ENCODE results near the gene INTS13. TPM values are rescaled to one million over a fixed set of nuclear protein-coding genes. Genes with fewer than 3 reads are reported as not detected.

Gene INTS13
- total and polyA plus RNA-seq, 2 donors (not counting 3 experiments of a cell fraction or from before 2014, with no cell fraction given) = 8.7 to 35.9 TPM

DNA sequence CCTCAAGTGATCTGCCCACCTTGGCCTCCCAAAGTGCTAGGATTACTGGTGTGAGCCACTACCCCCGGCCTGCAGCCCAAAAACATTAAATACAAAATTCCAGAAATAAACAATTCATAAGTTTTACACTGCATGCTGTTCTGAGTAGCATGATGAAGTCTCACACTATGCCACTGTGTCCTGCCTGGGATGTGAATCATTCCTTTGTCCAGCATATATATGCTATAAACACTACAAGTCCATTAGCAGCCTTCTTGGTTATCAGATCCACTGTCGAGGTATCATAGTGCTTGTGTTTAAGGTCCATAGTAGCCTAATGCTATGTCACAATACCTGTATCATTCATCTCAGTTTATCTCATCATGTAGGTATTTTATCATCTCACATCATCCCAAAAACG is 15.9 kb downstream of the INTS13 start:
- no peak for FAIRE-seq
- Histone ChIP-seq H4K20me1 (replicated peaks; ENCODE audit: control insufficient read depth, extremely low read depth, insufficient read depth, low read length) (no peaks in the 10 kb centered on the region), H3K9ac (replicated peaks; ENCODE audit: extremely low read depth, insufficient read depth, low read length) (no peak overlapping the region), H3K4me3 (replicated peaks in 1 of 3; ENCODE audit: insufficient read depth in 1 of 3, low read depth in 1 of 3, low read length in 3 of 3) (no peak overlapping the region), H3K27me3 (ENCODE audit: control insufficient read depth in 2 of 2, insufficient read depth in 2 of 2, low read length in 2 of 2) (no peaks in the 10 kb centered on the region), H3K4me1 (ENCODE audit: control insufficient read depth, extremely low read depth, insufficient read depth, low read length) (no peaks in the 10 kb centered on the region), H3K36me3 (ENCODE audit: control insufficient read depth in 2 of 2, extremely low read depth in 1 of 2, insufficient read depth in 2 of 2, low read length in 2 of 2) (peaks cover under 1 to 2% of the 10 kb centered on the region in 2 experiments), H3K79me2 (ENCODE audit: control insufficient read depth, insufficient read depth, low read length) (no peaks in the 10 kb centered on the region), H3K9me1 (replicated peaks; ENCODE audit: control insufficient read depth, extremely low read depth, insufficient read depth, low read length) (no peaks in the 10 kb centered on the region), H3K9me3 (replicated peaks; ENCODE audit: control insufficient read depth, insufficient read depth, low read length) (no peaks in the 10 kb centered on the region), H2AFZ (ENCODE audit: low read depth, low read length) (no peak overlapping the region), H3K4me2 (ENCODE audit: insufficient read depth, low read length) (no peak overlapping the region), H3K27ac (ENCODE audit: insufficient read depth, low read depth, low read length) (no peak overlapping the region)
- ChIA-PET CTCF (no interaction called here), POLR2A (no interaction called here)
- no peak for DNase-seq (ENCODE audit: low read depth, low spot score)
- dilution Hi-C loops (cut with MboI; ENCODE audit: extremely low pct_ligation_motif_present, low sequenced_read_pairs) = no loop called here
- no TSS peak for BruUV-seq (replicated peaks)
- TF ChIP-seq MYC (IDR thresholded peaks at IDR 0.05; ENCODE audit: low read depth, low read length) = no peak
- no peak for TF ChIP-seq GATA2 (IDR thresholded peaks at IDR 0.05; ENCODE audit: insufficient read depth, insufficient read length, low read depth, low read length)
- no peak for TF ChIP-seq EZH2 (IDR thresholded peaks at IDR 0.05; ENCODE audit: borderline replicate concordance, low read depth, low read length, severe bottlenecking)
- TF ChIP-seq, protein P1, sequence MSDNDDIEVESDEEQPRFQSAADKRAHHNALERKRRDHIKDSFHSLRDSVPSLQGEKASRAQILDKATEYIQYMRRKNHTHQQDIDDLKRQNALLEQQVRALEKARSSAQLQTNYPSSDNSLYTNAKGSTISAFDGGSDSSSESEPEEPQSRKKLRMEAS (IDR thresholded peaks at IDR 0.05; ENCODE audit: insufficient read depth, insufficient read length) = no peak
- no peak for TF ChIP-seq FOS (IDR thresholded peaks at IDR 0.05; ENCODE audit: borderline replicate concordance, insufficient read depth, low read length)
- TF ChIP-seq, protein P2, sequence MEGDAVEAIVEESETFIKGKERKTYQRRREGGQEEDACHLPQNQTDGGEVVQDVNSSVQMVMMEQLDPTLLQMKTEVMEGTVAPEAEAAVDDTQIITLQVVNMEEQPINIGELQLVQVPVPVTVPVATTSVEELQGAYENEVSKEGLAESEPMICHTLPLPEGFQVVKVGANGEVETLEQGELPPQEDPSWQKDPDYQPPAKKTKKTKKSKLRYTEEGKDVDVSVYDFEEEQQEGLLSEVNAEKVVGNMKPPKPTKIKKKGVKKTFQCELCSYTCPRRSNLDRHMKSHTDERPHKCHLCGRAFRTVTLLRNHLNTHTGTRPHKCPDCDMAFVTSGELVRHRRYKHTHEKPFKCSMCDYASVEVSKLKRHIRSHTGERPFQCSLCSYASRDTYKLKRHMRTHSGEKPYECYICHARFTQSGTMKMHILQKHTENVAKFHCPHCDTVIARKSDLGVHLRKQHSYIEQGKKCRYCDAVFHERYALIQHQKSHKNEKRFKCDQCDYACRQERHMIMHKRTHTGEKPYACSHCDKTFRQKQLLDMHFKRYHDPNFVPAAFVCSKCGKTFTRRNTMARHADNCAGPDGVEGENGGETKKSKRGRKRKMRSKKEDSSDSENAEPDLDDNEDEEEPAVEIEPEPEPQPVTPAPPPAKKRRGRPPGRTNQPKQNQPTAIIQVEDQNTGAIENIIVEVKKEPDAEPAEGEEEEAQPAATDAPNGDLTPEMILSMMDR (IDR thresholded peaks at IDR 0.05; ENCODE audit: extremely low read depth in 1 of 2, insufficient read depth in 1 of 2, low read depth in 1 of 2, low read length in 2 of 2) = no peak
- TF ChIP-seq JUN (IDR thresholded peaks at IDR 0.05; ENCODE audit: borderline replicate concordance, insufficient read depth, insufficient read length, low read depth) = no peak
- no peak for TF ChIP-seq POLR2AphosphoS5 (IDR thresholded peaks at IDR 0.05; ENCODE audit: insufficient read depth, low read depth, low read length)
- no peak for TF ChIP-seq POLR2A (IDR thresholded peaks at IDR 0.05; ENCODE audit: low read depth, low read length)
- intact Hi-C loops (cut with micrococcal nuclease) = no loop called here

Measured in endothelial cell of umbilical vein (primary cell).